ENCODE data around the gene PEAK3. TPM values are rescaled to one million over a fixed set of nuclear protein-coding genes. Genes with fewer than 3 reads are reported as not detected.

The PEAK3 gene
- total RNA-seq, 4 donors from 2014 or later: 0.27 to 1.6 (median 0.59) TPM

DNA sequence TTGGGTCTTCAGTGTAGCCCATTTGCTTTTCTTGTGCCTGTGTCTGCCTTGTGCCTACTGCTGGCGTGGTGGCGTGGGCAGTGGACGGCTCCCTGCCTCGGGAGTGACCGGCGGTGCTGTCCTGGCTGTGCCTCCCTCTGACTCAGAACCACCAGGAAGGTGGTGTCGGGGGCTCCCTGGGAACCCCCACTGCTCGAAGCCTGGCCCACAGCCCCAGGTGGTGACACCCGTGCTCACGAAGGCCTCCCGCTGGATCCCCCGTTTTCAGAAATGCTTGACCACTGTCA is 37.9 kb downstream of the PEAK3 start:
- DNase-seq: no peak

DNA sequence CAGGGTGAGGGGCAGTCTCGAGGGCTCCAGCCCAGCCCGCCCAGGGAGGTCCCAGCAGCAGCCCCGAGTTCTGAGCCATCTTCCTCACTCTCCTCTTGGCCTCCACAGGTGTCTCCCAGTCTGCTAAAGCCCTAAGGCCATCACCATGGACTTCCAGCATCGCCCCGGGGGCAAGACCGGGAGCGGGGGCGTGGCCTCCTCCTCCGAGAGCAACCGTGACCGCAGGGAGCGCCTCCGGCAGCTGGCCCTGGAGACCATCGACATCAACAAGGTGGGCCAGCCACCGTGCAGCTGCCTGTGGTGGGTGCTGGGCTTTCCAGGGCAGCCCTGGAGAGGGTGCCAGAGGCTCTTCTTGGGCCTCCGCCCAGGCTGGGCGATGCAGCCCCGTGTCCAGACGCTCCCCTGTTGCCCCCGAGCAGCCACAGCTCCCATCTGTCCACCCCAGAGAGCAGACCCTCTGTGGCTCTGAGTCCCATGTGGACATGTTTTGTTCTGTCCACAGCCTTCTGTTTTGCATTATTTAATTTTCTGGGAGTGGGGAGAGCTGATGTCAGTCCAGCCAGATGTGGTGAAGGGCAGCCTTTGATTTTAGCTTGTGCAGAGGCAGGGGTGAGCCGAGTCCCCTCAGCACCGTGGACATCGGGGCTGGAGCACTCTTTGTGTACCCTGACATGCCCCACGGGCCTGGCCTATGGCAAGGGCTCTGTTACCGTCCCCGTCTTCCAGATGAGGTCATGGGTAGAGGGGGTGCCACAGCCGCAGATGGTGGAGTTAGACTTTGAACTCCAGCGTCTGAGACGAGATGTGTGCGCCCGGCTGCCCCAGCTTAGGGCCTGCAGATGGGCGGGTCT is 38.5 kb downstream of the PEAK3 start:
- Histone ChIP-seq H3K27me3 (no peaks in the 10 kb centered on the region), H3K4me1 (peaks cover 34 to 36% of the 10 kb centered on the region in 2 donors), H3K4me3 (replicated peaks in 1 of 3) (no peak overlapping the region), H3K9me3 (no peaks in the 10 kb centered on the region), H3K36me3 (peaks cover 48 to 51% of the 10 kb centered on the region in 2 donors), H3K27ac (no peak overlapping the region)
- WGBS, 2 donors: 88 to 90% methylated on average over 23 to 28 of the region's 32 CpGs
- no peak for TF ChIP-seq POLR2A (IDR thresholded peaks at IDR 0.05)
- TF ChIP-seq, protein P1, sequence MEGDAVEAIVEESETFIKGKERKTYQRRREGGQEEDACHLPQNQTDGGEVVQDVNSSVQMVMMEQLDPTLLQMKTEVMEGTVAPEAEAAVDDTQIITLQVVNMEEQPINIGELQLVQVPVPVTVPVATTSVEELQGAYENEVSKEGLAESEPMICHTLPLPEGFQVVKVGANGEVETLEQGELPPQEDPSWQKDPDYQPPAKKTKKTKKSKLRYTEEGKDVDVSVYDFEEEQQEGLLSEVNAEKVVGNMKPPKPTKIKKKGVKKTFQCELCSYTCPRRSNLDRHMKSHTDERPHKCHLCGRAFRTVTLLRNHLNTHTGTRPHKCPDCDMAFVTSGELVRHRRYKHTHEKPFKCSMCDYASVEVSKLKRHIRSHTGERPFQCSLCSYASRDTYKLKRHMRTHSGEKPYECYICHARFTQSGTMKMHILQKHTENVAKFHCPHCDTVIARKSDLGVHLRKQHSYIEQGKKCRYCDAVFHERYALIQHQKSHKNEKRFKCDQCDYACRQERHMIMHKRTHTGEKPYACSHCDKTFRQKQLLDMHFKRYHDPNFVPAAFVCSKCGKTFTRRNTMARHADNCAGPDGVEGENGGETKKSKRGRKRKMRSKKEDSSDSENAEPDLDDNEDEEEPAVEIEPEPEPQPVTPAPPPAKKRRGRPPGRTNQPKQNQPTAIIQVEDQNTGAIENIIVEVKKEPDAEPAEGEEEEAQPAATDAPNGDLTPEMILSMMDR (IDR thresholded peaks at IDR 0.05): no peak
- DNase-seq: no peak
- intact Hi-C loops (cut with DNase I): no loop called here

More for the DNA sequence above, 37.9 kb downstream of the PEAK3 start:
- TF ChIP-seq POLR2A (IDR thresholded peaks at IDR 0.05): no peak
- TF ChIP-seq, protein P1 (IDR thresholded peaks at IDR 0.05): no peak
- peaks cover 28 to 31% of the 10 kb centered on the region in 2 donors for H3K4me1 ChIP-seq
- intact Hi-C loops (cut with DNase I): no loop called here
- H3K9me3 ChIP-seq: no peaks in the 10 kb centered on the region
- no peak overlapping the region for H3K27ac ChIP-seq
- WGBS, 2 donors: 97 to 100% methylated on average over 1 to 10 of the region's 12 CpGs
- no peaks in the 10 kb centered on the region for H3K27me3 ChIP-seq
- peaks cover 48 to 51% of the 10 kb centered on the region in 2 donors for H3K36me3 ChIP-seq
- no peak overlapping the region for H3K4me3 ChIP-seq (replicated peaks in 1 of 3)

DNA sequence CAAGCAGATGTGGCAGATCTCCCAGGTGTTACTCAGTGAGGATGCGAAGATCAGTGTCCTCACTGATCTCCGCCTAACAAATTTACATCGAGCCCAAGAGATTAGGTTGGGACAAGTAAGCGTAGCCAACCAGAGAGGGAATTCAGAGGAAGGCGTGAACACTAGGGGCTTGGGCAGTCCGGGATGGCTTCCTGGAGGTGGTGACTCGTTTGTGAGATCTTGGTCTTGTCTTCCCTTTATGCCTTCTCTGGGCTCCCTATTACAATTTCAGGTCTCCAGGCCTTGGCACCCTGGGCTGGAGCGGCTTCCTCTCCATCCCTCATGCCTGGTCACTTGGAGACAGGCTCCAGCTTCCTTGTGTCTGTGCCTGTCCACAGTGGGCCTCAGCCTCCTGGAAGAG is 39.2 kb downstream of the PEAK3 start:
- no peak overlapping the region for H3K4me3 ChIP-seq (replicated peaks in 1 of 3)
- no peak overlapping the region for H3K27ac ChIP-seq
- H3K36me3 ChIP-seq: peaks cover 46 to 47% of the 10 kb centered on the region in 2 donors
- 86 to 91% methylated on average over 8 of the region's 8 CpGs for WGBS, 2 donors
- H3K9me3 ChIP-seq: no peaks in the 10 kb centered on the region
- intact Hi-C loops (cut with DNase I): no loop called here
- no peak for DNase-seq
- peaks cover 41 to 43% of the 10 kb centered on the region in 2 donors for H3K4me1 ChIP-seq
- no peaks in the 10 kb centered on the region for H3K27me3 ChIP-seq
- TF ChIP-seq, protein P1 (IDR thresholded peaks at IDR 0.05): no peak
- no peak for TF ChIP-seq POLR2A (IDR thresholded peaks at IDR 0.05)

GRCh38 chr19:2242092-2242537 is 39.9 kb downstream of the PEAK3 start:
- intact Hi-C loops (cut with DNase I): no loop called here
- peaks cover 46 to 50% of the 10 kb centered on the region in 2 donors for H3K4me1 ChIP-seq
- WGBS, 2 donors: 85% methylated on average over 12 of the region's 12 CpGs

More at GRCh38 chr19:2242092-2242537, 39.9 kb downstream of the PEAK3 start:
- no peak for DNase-seq
- TF ChIP-seq POLR2A (IDR thresholded peaks at IDR 0.05): no peak
- TF ChIP-seq, protein P1 (IDR thresholded peaks at IDR 0.05): no peak
- no peak overlapping the region for H3K4me3 ChIP-seq (replicated peaks in 1 of 3)
- H3K27ac ChIP-seq: no peak overlapping the region
- H3K27me3 ChIP-seq: no peaks in the 10 kb centered on the region
- peaks cover 39 to 40% of the 10 kb centered on the region in 2 donors for H3K36me3 ChIP-seq
- no peaks in the 10 kb centered on the region for H3K9me3 ChIP-seq

Data from thyroid gland (tissue), 4 donors.